GM23248 (cell line): ENCODE results near the gene BMAL2.

Source experiments
- EZH2 ChIP-seq: fragments of 200-600 bp; sonication (generic); IDR thresholded peaks from 2 replicates; pipeline ENCODE4 v1.6.1; 2018; ENCODE audit warnings: antibody characterized with exemption, mild to moderate bottlenecking; ENCODE audit not compliant: insufficient read depth, poor library complexity, severe bottlenecking
- EZH2phosphoT487 ChIP-seq: fragments of 200-600 bp; sonication (generic); IDR thresholded peaks from 2 replicates; pipeline ENCODE4 v1.6.1; 2018; ENCODE audit warnings: antibody characterized with exemption, moderate library complexity, mild to moderate bottlenecking, low read depth; ENCODE audit not compliant: insufficient read depth

GRCh38 chr12:27284751-27285150, 47.9 kb upstream of the BMAL2 start:
- TF ChIP-seq EZH2 (no peak), EZH2phosphoT487 (no peak)
